Lung (tissue), 12 donors: ENCODE data around the gene LAYN. TPM values are rescaled to one million over a fixed set of nuclear protein-coding genes. Genes with fewer than 3 reads are reported as not detected.

Source experiments
- ATAC-seq: fragments of 200-7000 bp; cut with Tn5 transposase; one replicate; pipeline ENCODE4 v1.9.1; 2020; ENCODE audit warnings: moderate number of reproducible peaks; ENCODE audit not compliant: insufficient read depth, low FRiP score
- DNase-seq, 3 donors: peaks; one replicate each; pipeline ENCODE4 v3.0.0-alpha.2; 2013 to 2017
- H3K27ac ChIP-seq, 2 donors: one replicate each; pipeline ENCODE4 v1.5.1; 2013; ENCODE audit warnings: mild to moderate bottlenecking in 2 of 2, moderate library complexity in 2 of 2, control low read depth in 1 of 2, inconsistent platforms in 1 of 2, low read depth in 1 of 2, low read length in 1 of 2
- H3K27me3 ChIP-seq, 3 donors: one replicate each; pipeline ENCODE4 v1.5.1; 2013; ENCODE audit warnings: low read length in 2 of 3; ENCODE audit not compliant: control insufficient read depth in 3 of 3, insufficient read depth in 3 of 3
- H3K36me3 ChIP-seq, 4 donors: one replicate each; pipeline ENCODE4 v1.5.1; 2013; ENCODE audit warnings: low read length in 4 of 4, mild to moderate bottlenecking in 1 of 4, moderate library complexity in 1 of 4; ENCODE audit not compliant: control insufficient read depth in 4 of 4, insufficient read depth in 4 of 4
- H3K4me1 ChIP-seq, 5 donors: one replicate each; pipeline ENCODE4 v1.5.1; 2013; ENCODE audit warnings: low read length in 5 of 5, mild to moderate bottlenecking in 2 of 5, moderate library complexity in 1 of 5; ENCODE audit not compliant: control insufficient read depth in 5 of 5, insufficient read depth in 5 of 5
- H3K4me3 ChIP-seq: one replicate; pipeline ENCODE4 v1.5.1; 2013; ENCODE audit warnings: mild to moderate bottlenecking, control low read depth, moderate library complexity
- H3K9ac ChIP-seq, 2 donors: one replicate each; pipeline ENCODE4 v1.5.1; 2013; ENCODE audit warnings: low read length in 2 of 2, control low read depth in 1 of 2; ENCODE audit not compliant: insufficient read depth in 1 of 2
- H3K9me3 ChIP-seq, 4 donors: one replicate each; pipeline ENCODE4 v1.5.1; 2013; ENCODE audit warnings: low read length in 3 of 4, mild to moderate bottlenecking in 1 of 4, moderate library complexity in 1 of 4; ENCODE audit not compliant: control insufficient read depth in 4 of 4, insufficient read depth in 3 of 4
- WGBS, 2 donors: extraction: QIAGEN DNeasy Blood & Tissue Kit; methylation state at CpG; one replicate each; pipeline ENCODE4 v1.1.7; 2013; 5-methylcytosine and 5-hydroxymethylcytosine counted together
- polyA plus RNA-seq, 2 donors: library from polyadenylated mRNA; stranded (reverse); fragments of 200-250 nt; gene quantifications; one replicate each; pipeline ENCODE4 v1.2.1, GENCODE V29; 2013
- total RNA-seq, 2 donors: library from RNA; depleted of rRNA in 1 of 2; stranded (reverse); fragments of >200 nt in 1 of 2; gene quantifications; one replicate each; pipeline ENCODE4 v1.2.1, GENCODE V29; 2014 to 2021
- TF ChIP-seq, protein P1 (sequence below): IDR thresholded peaks from 2 replicates; pipeline ENCODE4 v1.5.1; 2012; ENCODE audit warnings: mild to moderate bottlenecking; ENCODE audit errors: control extremely low read depth, extremely low read depth
- donor health status: control.
- donor health status: control.
- donor health status: Bipolar disorder and iron deficiency.
- donor health status: healthy.
- donor health status: DM: yes; HTN: yes; CAD: no.

Gene LAYN
- total and polyA plus RNA-seq, 4 donors = 6.5 to 13.4 (median 11.3) TPM

DNA sequence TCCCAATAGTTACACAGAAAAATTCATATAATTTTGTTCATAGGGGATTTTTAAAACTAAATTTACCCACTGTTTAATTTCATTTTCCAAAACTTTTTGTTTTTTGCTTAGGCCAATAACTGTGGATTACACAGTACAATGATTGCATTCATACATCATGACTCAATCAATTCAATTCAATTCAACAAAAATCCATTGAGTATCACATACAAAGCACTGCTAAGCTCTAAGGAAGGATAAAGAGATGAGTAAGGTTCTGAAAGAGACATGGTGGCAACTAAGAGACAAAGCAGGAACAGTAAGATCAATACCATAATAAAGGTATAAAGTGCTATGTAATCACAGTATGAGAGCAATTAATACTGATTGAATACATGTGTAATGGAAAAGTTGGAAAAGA, 9.4 kb upstream of the LAYN start:
- Histone ChIP-seq H3K4me3 (no peak overlapping the region), H3K27me3 (peaks cover 0 to 10% (median 6%) of the 10 kb centered on the region in 3 donors), H3K9me3 (no peaks in the 10 kb centered on the region), H3K36me3 (no peaks in the 10 kb centered on the region), H3K4me1 (no peaks in the 10 kb centered on the region), H3K27ac (no peak overlapping the region), H3K9ac (no peak overlapping the region)
- no peak for ATAC-seq
- TF ChIP-seq, protein P1, sequence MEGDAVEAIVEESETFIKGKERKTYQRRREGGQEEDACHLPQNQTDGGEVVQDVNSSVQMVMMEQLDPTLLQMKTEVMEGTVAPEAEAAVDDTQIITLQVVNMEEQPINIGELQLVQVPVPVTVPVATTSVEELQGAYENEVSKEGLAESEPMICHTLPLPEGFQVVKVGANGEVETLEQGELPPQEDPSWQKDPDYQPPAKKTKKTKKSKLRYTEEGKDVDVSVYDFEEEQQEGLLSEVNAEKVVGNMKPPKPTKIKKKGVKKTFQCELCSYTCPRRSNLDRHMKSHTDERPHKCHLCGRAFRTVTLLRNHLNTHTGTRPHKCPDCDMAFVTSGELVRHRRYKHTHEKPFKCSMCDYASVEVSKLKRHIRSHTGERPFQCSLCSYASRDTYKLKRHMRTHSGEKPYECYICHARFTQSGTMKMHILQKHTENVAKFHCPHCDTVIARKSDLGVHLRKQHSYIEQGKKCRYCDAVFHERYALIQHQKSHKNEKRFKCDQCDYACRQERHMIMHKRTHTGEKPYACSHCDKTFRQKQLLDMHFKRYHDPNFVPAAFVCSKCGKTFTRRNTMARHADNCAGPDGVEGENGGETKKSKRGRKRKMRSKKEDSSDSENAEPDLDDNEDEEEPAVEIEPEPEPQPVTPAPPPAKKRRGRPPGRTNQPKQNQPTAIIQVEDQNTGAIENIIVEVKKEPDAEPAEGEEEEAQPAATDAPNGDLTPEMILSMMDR = no peak
- no peak for DNase-seq

DNA sequence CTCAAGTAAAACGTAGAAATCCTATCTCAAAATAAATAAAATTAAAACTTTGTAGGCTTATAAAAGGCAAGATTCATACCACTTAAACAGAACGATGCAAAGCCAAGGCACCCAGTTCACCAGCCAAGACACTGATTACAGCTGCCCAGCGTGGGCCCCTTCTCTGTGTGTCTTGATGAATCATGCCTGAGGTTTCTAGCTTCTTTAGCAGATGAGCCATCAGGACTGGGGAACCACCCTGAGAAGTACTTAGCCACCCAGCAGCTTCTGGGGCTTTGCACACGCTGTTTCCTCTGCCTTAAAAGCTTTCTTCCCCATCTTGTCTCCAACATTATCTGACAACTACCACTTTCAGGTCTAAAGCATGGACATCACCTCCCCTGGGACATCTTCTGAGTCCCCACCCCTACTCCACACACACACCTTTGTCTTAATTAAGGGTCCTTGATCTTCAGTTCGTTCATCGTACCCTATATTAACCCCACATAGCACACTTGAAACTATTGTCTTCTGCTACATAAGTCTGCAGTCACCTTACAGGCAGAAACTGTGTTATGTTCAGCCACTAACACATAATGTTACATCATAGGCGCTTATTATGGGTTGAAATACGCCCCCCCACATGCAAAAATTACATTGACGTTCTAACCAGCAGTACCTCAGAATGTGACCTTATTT, 8.7 kb upstream of the LAYN start:
- ATAC-seq (no peak), DNase-seq (no peak)
- no peaks in the 10 kb centered on the region for H3K9me3 ChIP-seq
- WGBS, 2 donors = 71 to 72% methylated on average over 9 of the region's 9 CpGs
- TF ChIP-seq, protein P1 = no peak
- no peak overlapping the region for H3K9ac ChIP-seq
- H3K27ac ChIP-seq = no peak overlapping the region
- H3K36me3 ChIP-seq = no peaks in the 10 kb centered on the region
- H3K27me3 ChIP-seq = peaks cover 0 to 10% (median 6%) of the 10 kb centered on the region in 3 donors
- H3K4me1 ChIP-seq = no peaks in the 10 kb centered on the region
- H3K4me3 ChIP-seq = no peak overlapping the region

DNA sequence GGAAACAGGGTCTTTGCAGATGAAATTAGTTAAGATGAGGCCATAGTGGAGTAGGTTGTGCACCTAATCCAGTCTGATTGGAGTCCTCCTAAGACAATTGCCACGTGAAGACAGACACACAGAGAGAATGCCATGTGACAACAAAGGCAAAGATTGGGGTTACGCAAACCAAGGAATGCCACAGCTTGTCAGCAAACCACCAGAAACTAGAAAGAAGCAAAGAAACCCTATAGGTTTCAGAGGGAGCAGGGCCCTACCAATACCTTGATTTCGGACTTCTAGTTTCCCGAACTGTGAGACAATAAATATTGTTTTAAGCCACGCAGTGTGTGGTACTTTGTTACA, 8.2 kb upstream of the LAYN start:
- no peaks in the 10 kb centered on the region for H3K9me3 ChIP-seq
- H3K9ac ChIP-seq = no peak overlapping the region
- ATAC-seq (no peak), DNase-seq (no peak)
- TF ChIP-seq, protein P1 = no peak
- H3K4me1 ChIP-seq = no peaks in the 10 kb centered on the region
- H3K27ac ChIP-seq = no peak overlapping the region
- peaks cover 0 to 10% (median 6%) of the 10 kb centered on the region in 3 donors for H3K27me3 ChIP-seq
- 83 to 85% methylated on average over 5 of the region's 5 CpGs for WGBS, 2 donors
- H3K36me3 ChIP-seq = no peaks in the 10 kb centered on the region
- no peak overlapping the region for H3K4me3 ChIP-seq

DNA sequence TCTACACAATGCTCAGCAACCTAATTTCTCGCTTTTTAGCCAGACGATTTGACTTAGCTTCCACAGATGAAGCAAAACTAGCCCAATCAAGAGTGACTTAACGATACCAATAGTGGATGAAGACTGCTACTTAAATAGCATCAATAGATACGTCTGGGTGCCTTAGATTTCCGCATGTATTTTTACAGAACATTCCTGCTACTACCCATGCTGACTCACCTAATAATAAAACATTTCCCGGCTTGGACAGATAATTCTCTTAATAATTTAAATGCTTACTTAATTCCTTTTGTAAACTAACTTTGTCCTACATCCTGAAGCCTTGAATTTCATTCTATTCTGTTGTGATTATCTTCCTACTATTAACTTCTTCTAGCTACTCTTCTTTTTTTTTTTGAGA, 5.2 kb upstream of the LAYN start:
- H3K27ac ChIP-seq = no peak overlapping the region
- no peak overlapping the region for H3K9ac ChIP-seq
- TF ChIP-seq, protein P1 = no peak
- H3K4me3 ChIP-seq = no peak overlapping the region
- DNase-seq (no peak), ATAC-seq (no peak)
- H3K36me3 ChIP-seq = no peaks in the 10 kb centered on the region
- peaks cover 0 to 10% (median 6%) of the 10 kb centered on the region in 3 donors for H3K27me3 ChIP-seq
- peaks cover 0 to 6% (median 0%) of the 10 kb centered on the region in 5 donors for H3K4me1 ChIP-seq
- WGBS, 2 donors = 89 to 92% methylated on average over 6 of the region's 6 CpGs
- peaks cover 0 to 5% (median 1%) of the 10 kb centered on the region in 4 donors for H3K9me3 ChIP-seq
